ENCODE measurements around the gene CYP4F2. TPM values are rescaled to one million over a fixed set of nuclear protein-coding genes. Genes with fewer than 3 reads are reported as not detected.
"Not testable (repeated sequence)": the region's sequence is repeated elsewhere in the genome, so short reads cannot be mapped to it uniquely, and the experiment has no call there.

CYP4F2 gene
- total RNA-seq, 1 experiment from 2014 or later: 0.70 TPM

- no peak for DNase-seq (ENCODE audit: low spot score)
Observed at GRCh38 chr19:15859187-15859586, 38.7 kb downstream of the CYP4F2 start.

- no peak for DNase-seq (ENCODE audit: low spot score)
Observed at GRCh38 chr19:15850385-15850784, 47.5 kb downstream of the CYP4F2 start.

- DNase-seq (ENCODE audit: low spot score): no peak
Observed at GRCh38 chr19:15846923-15847322, 51.0 kb downstream of the CYP4F2 start.

GRCh38 chr19:15843894-15844222, 54.0 kb downstream of the CYP4F2 start:
- peak; percentile 76 for DNase-seq (ENCODE audit: low spot score)

GRCh38 chr19:15843203-15843893, 54.5 kb downstream of the CYP4F2 start:
- no peak for DNase-seq (ENCODE audit: low spot score)

GRCh38 chr19:15841875-15842569, 55.9 kb downstream of the CYP4F2 start:
- no peak for DNase-seq (ENCODE audit: low spot score)

- no peak for DNase-seq (ENCODE audit: low spot score)
Observed at GRCh38 chr19:15840833-15841232, 57.0 kb downstream of the CYP4F2 start.

- not testable (repeated sequence) for DNase-seq (ENCODE audit: low spot score)
Observed at GRCh38 chr19:15839888-15840287, 58.0 kb downstream of the CYP4F2 start.

GRCh38 chr19:15838351-15838750, 59.5 kb downstream of the CYP4F2 start:
- DNase-seq (ENCODE audit: low spot score): no peak

GRCh38 chr19:15837221-15837731, 60.6 kb downstream of the CYP4F2 start:
- DNase-seq (ENCODE audit: low spot score): peak; percentile 89

GRCh38 chr19:15836330-15837220, 61.3 kb downstream of the CYP4F2 start:
- peak; percentile 99 for DNase-seq (ENCODE audit: low spot score)

- not testable (repeated sequence) for DNase-seq (ENCODE audit: low spot score)
Observed at GRCh38 chr19:15835565-15836329, 62.1 kb downstream of the CYP4F2 start.

GRCh38 chr19:15834232-15834631, 63.6 kb downstream of the CYP4F2 start:
- not testable (repeated sequence) for DNase-seq (ENCODE audit: low spot score)

- no peak for DNase-seq (ENCODE audit: low spot score)
Observed at GRCh38 chr19:15831626-15832025, 66.2 kb downstream of the CYP4F2 start.

- DNase-seq (ENCODE audit: low spot score): no peak
Observed at GRCh38 chr19:15829786-15830185, 68.1 kb downstream of the CYP4F2 start.

- no peak for DNase-seq (ENCODE audit: low spot score)
Observed at GRCh38 chr19:15829306-15829698, 68.6 kb downstream of the CYP4F2 start.

GRCh38 chr19:15828611-15829305, 69.1 kb downstream of the CYP4F2 start:
- not testable (repeated sequence) for DNase-seq (ENCODE audit: low spot score)

- DNase-seq (ENCODE audit: low spot score): no peak
Observed at GRCh38 chr19:15828121-15828610, 69.7 kb downstream of the CYP4F2 start.

Data from H4 (cell line).